Heart right ventricle (tissue), 16 donors: ENCODE measurements around the gene CD244. TPM values are rescaled to one million over a fixed set of nuclear protein-coding genes. Genes with fewer than 3 reads are reported as not detected.

Experiments used
- ATAC-seq, 8 donors: fragments of 200-7000 bp; cut with Tn5 transposase; one replicate each; pipeline ENCODE4 v1.9.1; 2020; ENCODE audit warnings: mild to moderate bottlenecking in 8 of 8, moderate library complexity in 8 of 8, moderate number of reproducible peaks in 1 of 8
- DNase-seq, 2 donors: peaks; one replicate each; pipeline ENCODE4 v3.0.0-alpha.2; 2020
- H3K27ac ChIP-seq, 10 donors: fragments of 200-600 bp; sonication (generic) in 2 of 10; one replicate each; pipeline versions ENCODE4 v1.5.0 to v1.8.0; 2020 to 2022; ENCODE audit warnings: mild to moderate bottlenecking in 3 of 10
- H3K27me3 ChIP-seq, 7 donors: fragments of 200-600 bp; one replicate each; pipeline ENCODE4 v1.8.0; 2021 to 2022; ENCODE audit warnings: mild to moderate bottlenecking in 2 of 7
- H3K36me3 ChIP-seq, 9 donors: fragments of 200-600 bp; sonication (generic) in 1 of 9; one replicate each; pipeline versions ENCODE4 v1.5.0 to v1.8.0; 2020 to 2022; ENCODE audit warnings: mild to moderate bottlenecking in 2 of 9
- H3K4me1 ChIP-seq, 9 donors: fragments of 200-600 bp; sonication (generic) in 1 of 9; one replicate each; pipeline versions ENCODE4 v1.5.0 to v1.8.0; 2020 to 2022; ENCODE audit warnings: mild to moderate bottlenecking in 4 of 9
- H3K4me3 ChIP-seq, 10 donors: fragments of 200-600 bp; sonication (generic) in 2 of 10; one replicate each; pipeline versions ENCODE4 v1.5.0 to v1.8.0; 2020 to 2022; ENCODE audit warnings: mild to moderate bottlenecking in 7 of 10, moderate library complexity in 2 of 10
- H3K9me3 ChIP-seq, 11 donors: fragments of 200-600 bp in 10 of 11; sonication (generic) in 2 of 11; one replicate each; pipeline versions ENCODE4 v1.5.0 to v1.8.0; 2013 to 2022; ENCODE audit warnings: mild to moderate bottlenecking in 2 of 11, control low read depth in 1 of 11, moderate library complexity in 1 of 11
- WGBS, 2 donors: extraction: QIAGEN DNeasy Blood & Tissue Kit; methylation state at CpG; one replicate each; pipeline ENCODE4 v1.1.7; 2013; ENCODE audit warnings: inconsistent platforms in 1 of 2; 5-methylcytosine and 5-hydroxymethylcytosine counted together
- intact Hi-C, 10 donors: fragments of 100-400 bp; cut with DNase I; formaldehyde crosslinking; loops; one replicate each; pipeline versions ENCODE4 v1.11.1 to v1.14.2; 2022
- polyA plus RNA-seq, 2 donors: library from polyadenylated mRNA; stranded (reverse); fragments of 200-250 nt; gene quantifications; one replicate each; pipeline ENCODE4 v1.2.3, GENCODE V29; 2013
- total RNA-seq, 10 donors: library from RNA; stranded (reverse); fragmentation: NEBNext Ultra II Directional in 3 of 10; extraction: Animal tissue kit (Norgen Biotek cat#: 25700) in 3 of 10; gene quantifications; one replicate each; pipeline versions ENCODE4 v1.2.1 to v1.2.4, GENCODE V29; 2021 to 2023
- TF ChIP-seq, protein P1 (sequence below), 9 donors: fragments of 200-600 bp; sonication (generic) in 2 of 9; IDR thresholded peaks; one replicate each; pipeline versions ENCODE4 v1.5.0 to v1.8.0; 2021 to 2022; ENCODE audit warnings: antibody characterized with exemption in 9 of 9, mild to moderate bottlenecking in 5 of 9, moderate library complexity in 1 of 9
- donor health status: Arrhythmogenic right ventricular cardiomyopathy.
- donor health status: ischemic (EF 13 %, LVEDD 7.1; RV severe dilation, severe dysfunction).
- donor health status: healthy with polysubstance abuse.
- donor health status: DM: no; HTN: yes; CAD: no.
- donor health status: DM: no; HTN: no; CAD: no.
- donor health status: ischemic (EF 25% LVEDD 6.9; RV normal size, moderate dysfunction).
- donor health status: ischemic (EF 25% LVEDD 5.7; RV mildly dilated, moderate dysfunction).
- donor health status: healthy.
- donor health status: DM: yes; HTN: yes; CAD: no.
- donor health status: Ischemic cardiomyopathy.
- donor health status: ischemic (EF 35%, LVEDD 5.7; RV mildly dilated, moderate dysfunction).
- donor health status: nonischemic (EF 11% LVEDD 7.7; RV severe dilation, severe dysfunction).
- donor health status: DM: yes; HTN: yes; CAD: no.
- donor health status: PGD.
- donor health status: ischemic (EF 29% LVEDD 5.4; RV normal size, mild dysfunction).
- donor health status: nonischemic (EF 23%, LVEDD 6.1; RV moderate dilation, normal function).

Gene CD244
- total and polyA plus RNA-seq, 12 donors = 0.10 to 1.5 (median 0.23) TPM; not detected in 4

- 81 to 89% methylated on average over 3 of the region's 3 CpGs for WGBS, 2 donors
- intact Hi-C loops = loop anchor here in 9 of 10 donors (1.0 to 10.0 kb wide), 10 partner anchors 111 to 261 kb away; partner anchors contain the start of genes ITLN2 (in 6 of the 9) and KLHDC9 (in 3 of the 9)
- TF ChIP-seq, protein P1, sequence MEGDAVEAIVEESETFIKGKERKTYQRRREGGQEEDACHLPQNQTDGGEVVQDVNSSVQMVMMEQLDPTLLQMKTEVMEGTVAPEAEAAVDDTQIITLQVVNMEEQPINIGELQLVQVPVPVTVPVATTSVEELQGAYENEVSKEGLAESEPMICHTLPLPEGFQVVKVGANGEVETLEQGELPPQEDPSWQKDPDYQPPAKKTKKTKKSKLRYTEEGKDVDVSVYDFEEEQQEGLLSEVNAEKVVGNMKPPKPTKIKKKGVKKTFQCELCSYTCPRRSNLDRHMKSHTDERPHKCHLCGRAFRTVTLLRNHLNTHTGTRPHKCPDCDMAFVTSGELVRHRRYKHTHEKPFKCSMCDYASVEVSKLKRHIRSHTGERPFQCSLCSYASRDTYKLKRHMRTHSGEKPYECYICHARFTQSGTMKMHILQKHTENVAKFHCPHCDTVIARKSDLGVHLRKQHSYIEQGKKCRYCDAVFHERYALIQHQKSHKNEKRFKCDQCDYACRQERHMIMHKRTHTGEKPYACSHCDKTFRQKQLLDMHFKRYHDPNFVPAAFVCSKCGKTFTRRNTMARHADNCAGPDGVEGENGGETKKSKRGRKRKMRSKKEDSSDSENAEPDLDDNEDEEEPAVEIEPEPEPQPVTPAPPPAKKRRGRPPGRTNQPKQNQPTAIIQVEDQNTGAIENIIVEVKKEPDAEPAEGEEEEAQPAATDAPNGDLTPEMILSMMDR (IDR thresholded peaks at IDR 0.05) = no peak
Measured at GRCh38 chr1:160835751-160836150, 26.9 kb downstream of the CD244 start.

GRCh38 chr1:160834945-160835565, 27.6 kb downstream of the CD244 start:
- TF ChIP-seq, protein P1 (IDR thresholded peaks at IDR 0.05) = peak; percentile 30 to 75 (median 60)
- Histone ChIP-seq H3K9me3 (no peaks in the 10 kb centered on the region), H3K36me3 (peaks cover 0 to 5% (median 0%) of the 10 kb centered on the region in 9 donors), H3K4me3 (no peak overlapping the region), H3K27ac (no peak overlapping the region), H3K4me1 (peaks cover 0 to 44% (median 3%) of the 10 kb centered on the region in 9 donors), H3K27me3 (peaks cover 0 to 20% (median 0%) of the 10 kb centered on the region in 7 donors)
- peak in 1 of 2 donors; percentile 17 for DNase-seq
- intact Hi-C loops = loop anchor here in 8 of 10 donors (1.0 to 10.0 kb wide), 10 partner anchors 110 to 262 kb away; partner anchors contain the start of genes ITLN2 (in 6 of the 8) and KLHDC9 (in 3 of the 8)
- 70 to 88% methylated on average over 3 of the region's 3 CpGs for WGBS, 2 donors
- no peak for ATAC-seq

More at GRCh38 chr1:160835751-160836150, 26.9 kb downstream of the CD244 start:
- Histone ChIP-seq H3K27me3 (peaks cover 0 to 14% (median 0%) of the 10 kb centered on the region in 7 donors), H3K36me3 (no peaks in the 10 kb centered on the region), H3K4me1 (peaks cover 0 to 44% (median 3%) of the 10 kb centered on the region in 9 donors), H3K9me3 (no peaks in the 10 kb centered on the region), H3K4me3 (no peak overlapping the region), H3K27ac (no peak overlapping the region)
- no peak for ATAC-seq
- no peak for DNase-seq

GRCh38 chr1:160830321-160831153, 32.1 kb downstream of the CD244 start:
- WGBS, 2 donors = 62 to 64% methylated on average over 8 of the region's 8 CpGs
- peak in 2 of 8 donors; percentile 27 to 31 for ATAC-seq
- peak; percentile 21 to 39 for DNase-seq
- no peak overlapping the region for H3K4me3 ChIP-seq
- H3K9me3 ChIP-seq = no peaks in the 10 kb centered on the region
- intact Hi-C loops = loop anchor here in 7 of 10 donors (5.0 to 10.0 kb wide), 5 partner anchors 106 to 264 kb away; partner anchors contain the start of genes KLHDC9 (in 3 of the 7) and ITLN2 (in 2 of the 7)
- H3K27me3 ChIP-seq = peaks cover 0 to 20% (median 0%) of the 10 kb centered on the region in 7 donors
- H3K4me1 ChIP-seq = no peaks in the 10 kb centered on the region
- peaks cover 0 to 8% (median 0%) of the 10 kb centered on the region in 9 donors for H3K36me3 ChIP-seq
- TF ChIP-seq, protein P1 (IDR thresholded peaks at IDR 0.05) = peak in 7 of 9 donors; percentile 33 to 62 (median 53)
- no peak overlapping the region for H3K27ac ChIP-seq

DNA sequence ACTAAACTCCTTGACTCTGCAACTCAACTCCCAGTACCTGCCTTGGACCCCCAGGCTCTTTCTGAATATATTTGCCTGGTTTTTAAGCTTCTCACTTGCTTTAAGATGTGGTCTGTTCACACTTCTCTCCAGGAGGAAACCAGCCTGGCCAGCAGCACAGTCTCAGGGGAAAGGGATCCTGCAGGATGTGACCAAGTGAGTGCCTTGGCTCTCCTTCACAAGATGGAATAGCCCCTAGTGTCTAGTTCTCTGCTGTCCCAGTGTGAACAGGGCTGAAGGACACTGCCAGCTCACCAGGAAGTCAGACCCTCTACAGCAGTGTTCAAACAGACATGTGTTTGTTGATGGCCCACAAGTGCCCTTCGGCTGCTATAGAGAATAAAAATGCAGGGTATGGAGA, 32.9 kb downstream of the CD244 start:
- Histone ChIP-seq H3K36me3 (peaks cover 0 to 8% (median 0%) of the 10 kb centered on the region in 9 donors), H3K27ac (no peak overlapping the region), H3K9me3 (no peaks in the 10 kb centered on the region), H3K4me3 (no peak overlapping the region), H3K27me3 (peaks cover 0 to 18% (median 0%) of the 10 kb centered on the region in 7 donors), H3K4me1 (no peaks in the 10 kb centered on the region)
- 79 to 88% methylated on average over 1 of the region's 1 CpG for WGBS, 2 donors
- no peak for ATAC-seq
- intact Hi-C loops = loop anchor here in 7 of 10 donors (5.0 to 10.0 kb wide), 5 partner anchors 105 to 265 kb away; partner anchors contain the start of genes KLHDC9 (in 3 of the 7) and ITLN2 (in 2 of the 7)
- TF ChIP-seq, protein P1 (IDR thresholded peaks at IDR 0.05) = no peak
- DNase-seq = no peak
